Activated gamma-delta T cell treated with anti-CD3 and anti-CD28 coated beads, Interleukin-2, amount 50 U/mL, for 16 hours (primary cell): ENCODE data around the gene HIVEP2.
A peak's percentile ranks its signal among the peaks of the same experiment; 100 is the strongest.

Experiments used
- DNase-seq: peaks from one replicate; pipeline ENCODE4 v3.0.0-alpha.2; 2020; ENCODE audit warnings: low read depth

The HIVEP2 gene

DNA sequence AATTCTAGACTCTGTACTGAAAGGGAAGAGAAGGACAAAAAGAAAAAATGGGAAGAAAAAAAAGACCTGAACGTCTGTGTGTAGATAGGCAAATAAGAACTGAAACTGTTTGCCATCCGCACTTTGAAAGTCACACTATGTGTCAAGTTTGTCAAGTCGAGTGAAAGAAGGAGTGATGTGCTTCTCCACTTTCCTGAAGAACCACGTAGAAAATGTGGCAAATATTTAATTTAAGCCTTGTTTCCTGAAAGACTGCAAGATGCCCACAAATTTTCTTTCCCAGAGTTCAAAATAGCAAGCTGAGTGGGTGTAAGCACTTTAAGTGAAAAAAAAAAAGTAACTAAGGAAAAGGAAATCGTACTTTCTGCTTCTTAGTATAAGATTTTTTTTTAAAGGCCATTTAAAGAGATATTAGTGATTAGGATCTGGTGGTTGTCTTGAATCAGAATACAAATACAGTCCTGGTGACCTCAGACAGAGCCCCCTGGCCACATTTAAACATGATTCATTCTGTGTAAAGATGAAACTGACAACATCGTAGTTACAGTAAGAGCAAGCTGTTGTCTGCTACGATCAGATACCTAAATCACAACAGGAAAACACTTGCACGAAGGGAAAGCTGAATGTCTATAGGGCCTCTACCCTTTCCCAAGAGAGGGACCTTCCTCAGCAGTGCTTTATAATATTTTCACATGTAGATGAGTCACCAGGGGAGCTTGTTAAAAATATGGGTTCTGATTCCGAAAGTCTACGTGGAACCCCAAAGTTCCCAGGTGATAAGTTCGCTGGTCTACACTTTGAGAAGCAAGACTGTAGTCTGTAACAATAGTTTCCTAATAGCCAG, 102.3 kb downstream of the HIVEP2 start:
- DNase-seq, result peak; percentile 19

DNA sequence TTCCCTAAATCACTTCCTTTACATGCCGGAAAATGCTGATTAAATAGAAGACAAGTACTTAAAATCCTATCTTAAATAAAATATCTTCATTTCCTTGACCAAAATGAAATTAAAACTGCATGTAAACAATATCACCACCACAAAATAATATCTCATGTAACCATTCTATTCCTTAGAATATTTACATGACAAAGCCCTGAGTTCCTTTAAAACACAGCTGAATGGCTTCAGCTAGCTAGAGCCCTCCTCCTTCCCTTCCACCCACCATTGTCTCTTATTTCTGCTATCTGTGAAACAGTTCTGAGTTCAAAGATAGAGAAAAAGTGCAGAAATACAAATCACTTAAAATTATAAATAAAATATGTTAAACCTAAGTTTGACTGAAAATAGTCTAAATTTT, 103.1 kb downstream of the HIVEP2 start:
- DNase-seq, result no peak

DNA sequence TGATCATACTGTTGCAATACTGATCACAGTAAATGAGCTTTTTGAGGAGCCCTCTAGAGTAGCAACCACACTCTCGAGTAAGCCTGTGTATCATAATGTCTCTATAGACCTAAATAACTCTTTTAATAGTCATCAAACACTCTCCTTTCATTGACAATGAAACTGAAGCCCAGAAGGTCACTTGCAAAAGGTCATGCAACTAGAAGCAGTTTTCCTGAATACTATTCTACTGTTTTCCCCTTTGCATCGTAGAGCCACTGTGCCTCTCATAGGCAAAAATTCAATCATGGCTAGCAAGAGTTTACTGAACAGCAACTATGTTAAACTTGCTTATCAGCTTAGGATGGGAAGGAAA, 105.3 kb downstream of the HIVEP2 start:
- no peak for DNase-seq

DNA sequence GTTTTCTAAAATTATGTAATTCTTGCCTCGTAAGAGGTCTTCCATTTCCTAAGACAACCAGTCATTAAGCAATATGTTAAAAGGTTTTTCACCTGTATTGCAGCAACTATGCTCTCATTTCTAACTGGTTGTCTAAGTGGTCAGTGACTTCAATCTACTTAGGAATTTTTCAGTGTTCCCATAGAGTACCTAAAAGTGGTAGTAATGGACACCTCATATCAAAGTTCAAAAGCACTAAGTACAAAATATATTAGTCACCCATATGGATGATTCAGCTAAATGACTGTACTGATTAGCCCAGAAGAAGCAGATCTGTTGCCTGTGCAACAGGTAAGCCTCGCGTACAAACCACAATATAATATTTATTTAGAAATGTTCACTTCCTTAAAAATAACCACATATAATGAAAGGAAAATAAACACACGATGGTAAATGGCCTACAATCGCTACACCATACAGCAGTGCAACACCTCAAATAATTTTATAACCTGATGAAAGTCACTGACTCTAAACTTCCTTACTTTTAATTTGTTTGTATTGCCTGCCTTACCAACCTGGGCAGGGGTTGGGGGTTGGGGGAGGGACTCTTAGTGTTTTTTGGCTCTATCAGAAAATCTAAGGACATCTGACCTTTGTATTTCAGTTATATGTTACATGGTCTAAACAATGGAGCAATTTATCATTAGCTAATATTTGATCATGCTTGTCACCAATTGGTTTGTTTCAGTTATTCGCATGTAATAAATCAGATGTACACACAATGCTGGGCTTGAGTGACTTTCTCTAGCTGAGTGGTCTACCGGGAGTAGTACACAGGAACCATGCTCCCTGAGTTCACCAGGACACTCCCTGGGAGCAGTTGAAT, 105.9 kb downstream of the HIVEP2 start:
- DNase-seq, result no peak

DNA sequence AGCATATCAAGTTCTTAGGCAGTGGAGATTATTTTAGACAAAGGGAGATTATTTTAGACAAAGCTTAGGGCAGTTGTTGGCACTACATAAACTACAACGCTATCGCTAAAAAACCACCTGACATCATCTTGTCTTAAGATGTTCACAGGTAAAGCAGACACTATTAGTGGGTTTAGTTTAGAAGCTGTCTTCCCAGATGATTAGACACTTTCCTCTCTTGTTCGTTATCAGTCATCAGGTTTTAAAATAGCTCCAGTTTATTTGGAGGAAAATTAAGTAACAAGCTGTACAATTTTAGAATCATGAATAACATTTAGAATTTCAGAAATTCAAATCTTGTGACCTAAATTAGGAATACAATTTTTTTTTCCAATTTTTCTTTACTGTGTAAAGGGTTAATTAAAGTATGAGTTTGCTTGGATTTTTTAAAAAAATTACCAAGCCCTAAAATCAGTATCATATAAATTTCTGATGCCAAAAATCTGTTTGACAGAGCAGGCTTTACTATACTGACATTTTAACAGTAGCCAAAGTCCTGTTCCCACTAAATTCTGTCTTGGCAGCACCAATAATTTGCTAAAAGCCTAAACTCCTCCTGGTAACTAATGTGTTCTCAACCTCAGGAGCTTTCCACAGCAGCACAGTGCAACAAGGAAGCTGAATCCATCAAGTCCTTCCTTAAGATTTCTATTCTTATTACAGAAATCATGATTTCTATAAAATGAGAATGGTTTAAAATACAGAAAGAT, 109.0 kb downstream of the HIVEP2 start:
- no peak for DNase-seq

DNA sequence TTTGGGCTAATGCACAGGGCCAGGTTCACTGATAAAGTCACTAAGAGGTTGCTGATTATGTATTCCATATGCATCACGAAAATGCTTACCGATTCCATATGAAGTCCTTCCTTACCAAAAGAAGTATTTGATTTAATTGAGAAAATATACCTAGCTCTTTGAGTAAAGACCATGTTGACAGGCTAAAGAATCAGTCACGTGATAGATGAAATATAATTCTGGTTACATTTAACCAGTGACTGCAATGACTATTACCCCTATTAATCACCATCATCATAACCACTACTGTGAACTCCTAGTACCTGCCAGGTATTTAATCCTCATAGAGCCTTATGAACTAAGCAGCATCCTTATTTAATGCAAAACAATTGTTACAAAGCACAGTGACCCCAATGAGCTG, 110.1 kb downstream of the HIVEP2 start:
- no peak for DNase-seq

DNA sequence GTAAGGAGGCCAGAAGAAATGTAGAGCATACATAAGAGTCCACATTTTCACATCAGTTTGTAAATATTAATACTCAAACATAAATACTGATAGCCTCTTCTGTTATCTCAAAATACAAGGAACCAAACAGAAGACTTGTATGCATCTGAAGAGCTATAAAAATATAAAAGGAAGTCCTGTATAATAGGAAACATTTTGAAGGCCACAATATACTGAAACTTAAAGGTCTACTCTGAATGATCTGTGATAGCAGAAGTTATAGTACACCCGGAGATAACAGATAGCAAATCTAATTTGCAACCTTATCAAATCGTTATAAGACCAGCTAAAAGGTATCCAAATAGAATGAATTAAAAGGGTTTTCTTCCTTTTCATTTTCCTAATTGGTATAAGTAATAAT, 111.2 kb downstream of the HIVEP2 start:
- no peak for DNase-seq

DNA sequence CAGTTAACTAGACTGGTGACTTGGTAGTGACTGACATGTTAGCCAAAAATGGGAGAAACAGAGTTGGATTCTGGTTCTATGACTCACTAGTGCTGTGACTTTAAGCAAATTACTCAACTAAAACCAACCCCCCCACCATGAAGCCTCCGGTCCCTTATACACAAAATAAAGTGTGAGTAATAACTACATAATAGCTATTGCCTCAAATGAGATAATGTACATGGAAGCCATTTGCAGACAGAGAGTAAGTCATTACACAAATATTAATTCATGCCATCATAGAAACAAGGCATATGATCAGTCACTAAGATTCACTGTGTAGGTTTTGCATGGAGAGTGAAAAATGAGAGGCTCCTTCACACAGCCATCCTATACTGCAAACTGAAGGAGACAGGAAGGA, 111.9 kb downstream of the HIVEP2 start:
- no peak for DNase-seq

DNA sequence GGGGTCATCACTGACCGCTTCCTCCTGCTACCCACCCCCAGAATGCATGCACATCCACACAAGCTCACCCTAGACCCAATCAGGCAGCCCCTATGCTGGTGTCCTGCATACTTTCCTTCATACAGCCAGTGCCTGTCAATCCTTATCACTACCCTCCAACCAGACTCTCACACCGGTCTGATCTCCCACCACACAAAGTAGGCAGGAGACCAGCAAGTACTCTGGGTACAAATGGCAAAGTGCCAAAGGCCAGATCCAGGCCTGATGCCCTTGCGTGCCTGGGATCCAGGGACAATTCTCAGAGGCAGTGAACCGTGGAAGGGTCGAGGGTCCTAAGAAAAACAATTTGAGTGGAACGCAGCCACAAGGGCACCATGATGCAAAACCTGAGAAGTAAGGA, 114.2 kb downstream of the HIVEP2 start:
- DNase-seq, result no peak

DNA sequence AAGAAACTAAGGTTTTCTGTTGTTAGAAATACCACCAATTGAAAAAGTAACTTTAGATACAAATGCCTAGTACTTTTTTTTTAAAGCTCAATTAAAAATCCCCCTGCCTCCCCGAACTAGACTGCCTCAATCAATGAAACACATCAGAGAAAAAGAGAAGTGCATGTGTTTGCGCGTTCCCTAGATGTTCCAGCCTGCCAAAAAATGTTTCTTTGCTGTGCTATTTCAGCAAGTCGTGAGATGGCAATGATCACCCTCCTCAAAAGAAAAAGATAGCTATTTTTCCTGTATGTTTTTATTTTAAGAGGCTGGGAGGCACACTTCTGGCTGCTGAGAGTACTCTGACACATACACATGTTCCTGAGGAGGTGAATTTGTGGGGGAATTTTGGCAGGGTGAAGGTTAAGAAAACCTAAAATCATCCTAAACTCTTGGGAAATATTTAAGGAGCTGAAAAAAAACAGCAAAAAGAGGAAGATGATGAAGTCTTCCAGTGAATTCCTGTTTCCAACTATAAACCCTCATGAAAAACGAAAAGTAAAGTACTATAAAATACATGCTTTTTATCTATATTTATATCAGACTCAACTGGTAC, 114.8 kb downstream of the HIVEP2 start:
- DNase-seq, result no peak

DNA sequence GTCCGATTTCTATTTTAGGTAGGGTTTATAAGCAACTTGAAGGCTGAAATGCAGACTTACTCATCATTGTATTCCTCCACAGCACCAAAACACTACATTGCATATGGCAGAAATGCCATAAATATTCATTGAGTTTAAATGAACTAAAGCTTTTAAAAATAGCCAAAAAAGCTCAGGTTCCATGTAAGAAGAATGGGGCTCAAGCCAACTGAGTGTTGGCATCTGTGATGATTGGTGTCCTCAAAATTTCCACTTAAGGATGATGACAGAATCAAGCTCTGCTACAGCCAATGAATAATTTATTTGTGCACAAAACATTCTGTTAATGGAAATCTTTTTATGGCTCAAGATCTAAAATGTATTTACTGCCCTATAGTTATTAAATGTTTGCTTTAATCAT, 115.4 kb downstream of the HIVEP2 start:
- DNase-seq, result no peak

DNA sequence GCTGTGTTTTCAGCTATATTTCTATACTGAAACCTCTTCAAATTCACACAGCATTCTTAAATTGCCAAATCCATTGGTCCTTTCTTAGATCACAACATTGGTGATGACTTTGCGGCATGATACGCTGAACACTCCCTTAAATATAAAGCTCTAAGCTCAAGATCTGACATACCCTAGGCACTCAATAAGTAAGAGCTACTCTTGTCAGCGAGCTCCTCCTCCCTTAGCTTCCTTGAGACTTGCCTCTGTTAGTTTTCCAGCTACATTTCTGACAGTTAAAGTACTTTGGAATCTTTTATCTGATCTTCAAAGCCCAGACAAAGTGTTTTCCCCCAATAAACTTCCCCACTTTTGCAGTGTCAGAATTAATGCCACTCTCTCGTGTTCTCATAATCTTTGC, 117.0 kb downstream of the HIVEP2 start:
- DNase-seq, result no peak

DNA sequence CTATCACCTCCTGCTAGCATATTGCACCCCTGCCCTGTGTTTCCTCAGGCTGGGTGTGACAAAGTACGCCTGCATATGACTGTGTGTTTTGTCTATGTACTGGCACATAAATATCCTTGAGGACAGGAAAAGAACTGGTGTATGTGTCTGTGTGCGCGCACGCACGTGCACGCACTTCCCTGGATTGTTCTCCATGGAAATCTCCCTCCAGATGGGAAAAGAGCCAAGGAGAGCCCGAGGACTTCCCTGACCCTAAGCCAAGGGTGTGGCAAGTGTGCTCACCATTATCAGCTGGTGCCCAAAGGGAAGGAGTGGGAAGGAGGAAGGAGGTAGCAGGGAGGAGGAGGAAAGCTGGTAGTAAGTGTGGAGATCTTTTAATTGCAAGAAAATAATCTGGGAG, 117.6 kb downstream of the HIVEP2 start:
- no peak for DNase-seq

DNA sequence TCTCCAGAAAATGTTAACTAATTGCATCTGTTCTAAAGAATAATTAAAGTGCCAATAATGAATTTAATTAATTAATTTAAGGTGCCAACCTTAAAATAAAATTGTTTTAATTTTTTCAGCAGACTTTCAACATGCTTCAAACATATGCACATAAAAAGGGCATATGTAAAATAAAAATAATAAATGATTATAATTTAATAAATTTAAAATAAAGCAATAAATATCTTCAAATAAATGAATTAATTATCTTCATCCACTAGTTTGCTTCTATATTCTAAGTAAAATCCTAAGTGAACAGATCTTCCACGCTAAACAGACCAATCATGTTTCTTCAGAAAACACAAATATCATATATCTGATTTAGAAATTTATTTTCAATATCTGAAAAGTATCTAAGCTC, 119.2 kb downstream of the HIVEP2 start:
- DNase-seq, result no peak

DNA sequence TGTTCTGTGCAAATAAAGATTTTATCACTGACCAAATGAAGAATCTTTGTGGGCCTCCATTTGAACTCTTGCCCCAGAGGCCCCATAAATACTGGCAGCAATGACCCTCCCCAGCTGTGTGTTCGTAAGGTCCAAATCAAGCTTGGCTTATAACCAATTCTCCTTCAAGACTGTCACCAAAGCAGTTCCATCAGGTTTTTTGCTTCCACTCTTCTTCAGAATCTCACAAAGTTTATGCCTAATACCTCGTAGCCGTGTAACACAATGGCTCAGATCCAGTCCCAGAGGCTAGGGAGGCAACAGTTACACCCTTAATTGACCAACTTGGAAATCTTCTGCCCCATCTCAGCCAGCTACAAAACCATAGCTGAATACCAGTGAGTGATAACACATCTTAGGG, 120.5 kb downstream of the HIVEP2 start:
- no peak for DNase-seq

DNA sequence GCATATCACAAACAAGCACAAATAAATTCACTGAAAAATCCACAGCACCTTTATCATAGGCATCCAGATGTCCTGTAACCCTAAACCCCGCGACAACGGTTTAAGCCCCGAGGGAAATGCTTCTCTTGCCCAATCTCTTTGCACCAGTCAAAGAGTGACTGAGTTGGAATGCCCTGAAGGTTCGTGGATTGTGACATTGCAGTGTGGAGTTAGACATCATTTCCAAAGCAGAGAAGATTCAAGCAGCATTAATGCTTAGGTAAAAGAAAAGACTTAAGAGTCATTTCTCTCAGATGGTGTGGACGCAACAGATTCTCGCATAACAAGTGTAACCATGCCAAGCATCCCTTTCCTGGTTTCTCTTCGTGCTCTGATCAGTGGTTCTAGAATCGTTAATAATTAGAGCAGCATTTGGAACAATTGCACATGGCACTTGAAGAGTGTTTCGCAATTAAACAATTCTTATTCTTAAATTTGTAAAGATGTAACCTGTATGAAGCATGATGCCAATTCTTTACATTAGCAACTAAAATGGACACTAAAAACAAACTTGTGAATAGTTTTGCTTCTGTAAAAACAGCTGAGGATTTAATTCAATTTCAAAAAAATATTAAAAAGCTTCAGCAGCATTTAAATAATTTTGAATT, 121.6 kb downstream of the HIVEP2 start:
- DNase-seq, result no peak

DNA sequence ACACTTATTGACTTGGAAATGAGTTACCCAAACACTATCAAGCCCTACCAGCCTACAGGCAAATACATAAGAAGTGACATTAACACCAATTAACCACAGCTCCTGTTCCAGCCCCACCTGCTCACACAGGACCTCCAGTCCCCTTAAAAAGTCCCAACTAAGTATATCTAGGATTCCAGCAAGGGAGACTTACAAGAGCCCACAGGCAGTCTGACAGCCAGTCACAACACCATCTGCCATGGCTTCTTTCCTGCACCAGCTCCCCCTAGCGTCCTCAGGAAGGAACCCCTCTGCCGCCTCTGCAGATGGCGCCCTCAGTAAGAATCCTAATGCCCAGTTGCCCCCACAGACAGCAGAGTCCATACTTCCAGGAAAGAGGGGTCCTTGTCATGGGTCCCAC, 122.1 kb downstream of the HIVEP2 start:
- no peak for DNase-seq

DNA sequence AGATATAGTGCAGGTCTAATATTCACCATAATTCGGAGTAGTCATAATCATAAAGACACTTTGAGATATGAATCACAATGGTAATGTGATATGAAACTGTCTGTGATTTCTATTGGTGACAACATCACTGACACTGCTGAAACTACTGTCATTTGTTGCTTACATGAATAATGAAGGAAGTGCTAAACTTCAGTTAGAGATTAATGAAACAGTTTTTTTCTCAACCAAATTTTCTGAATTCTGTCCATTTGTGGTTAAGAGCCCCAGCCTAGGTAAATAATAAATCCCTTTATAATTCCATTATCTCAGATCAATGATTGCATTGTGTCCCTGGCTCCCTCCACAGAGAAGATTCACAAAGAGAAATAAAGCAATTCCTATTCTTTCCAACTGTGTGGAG, 122.6 kb downstream of the HIVEP2 start:
- DNase-seq, result no peak

DNA sequence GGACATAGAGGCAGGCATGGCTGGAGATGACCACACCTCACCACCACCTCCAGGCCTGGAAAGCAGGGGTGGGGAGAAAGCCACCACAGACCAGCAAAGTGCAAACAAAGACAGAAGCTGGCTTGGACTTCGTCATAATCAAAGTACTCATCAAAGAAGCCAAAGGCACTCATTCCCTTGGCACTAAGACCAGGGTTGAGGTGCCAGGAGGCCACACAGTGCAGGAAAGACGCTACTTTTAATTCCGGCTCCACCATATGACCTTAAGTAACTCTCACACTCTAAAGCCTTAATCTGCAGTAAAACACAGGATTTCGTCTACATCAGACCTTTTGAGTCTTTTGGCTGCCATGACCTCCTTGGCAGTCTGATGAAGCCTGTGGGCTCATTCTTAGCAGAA, 123.1 kb downstream of the HIVEP2 start:
- no peak for DNase-seq

DNA sequence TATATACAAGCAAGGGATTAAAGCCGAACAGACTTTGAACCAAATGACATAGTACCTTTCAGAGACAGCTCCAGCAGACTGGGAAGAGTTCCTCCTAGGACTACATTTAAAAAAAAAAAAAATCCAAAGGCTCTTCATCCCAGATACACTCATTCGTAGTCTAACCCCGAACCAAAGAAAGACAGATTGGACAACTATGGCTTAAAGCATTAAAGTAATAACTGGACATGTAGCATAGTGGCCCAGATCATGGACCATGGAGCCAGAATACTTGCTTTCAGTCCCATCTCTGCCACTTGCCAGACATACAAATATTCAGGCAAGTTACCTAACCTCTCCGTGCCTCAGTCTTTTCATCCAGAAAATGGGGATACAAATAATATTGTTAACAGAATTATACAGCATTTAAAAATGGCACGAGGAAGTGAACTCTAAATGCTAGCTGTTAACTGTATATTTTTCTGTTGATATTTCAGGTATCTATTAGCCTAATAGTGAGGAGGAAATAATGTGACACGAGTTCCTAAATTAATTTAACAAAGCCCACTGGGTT, 123.7 kb downstream of the HIVEP2 start:
- DNase-seq, result no peak

DNA sequence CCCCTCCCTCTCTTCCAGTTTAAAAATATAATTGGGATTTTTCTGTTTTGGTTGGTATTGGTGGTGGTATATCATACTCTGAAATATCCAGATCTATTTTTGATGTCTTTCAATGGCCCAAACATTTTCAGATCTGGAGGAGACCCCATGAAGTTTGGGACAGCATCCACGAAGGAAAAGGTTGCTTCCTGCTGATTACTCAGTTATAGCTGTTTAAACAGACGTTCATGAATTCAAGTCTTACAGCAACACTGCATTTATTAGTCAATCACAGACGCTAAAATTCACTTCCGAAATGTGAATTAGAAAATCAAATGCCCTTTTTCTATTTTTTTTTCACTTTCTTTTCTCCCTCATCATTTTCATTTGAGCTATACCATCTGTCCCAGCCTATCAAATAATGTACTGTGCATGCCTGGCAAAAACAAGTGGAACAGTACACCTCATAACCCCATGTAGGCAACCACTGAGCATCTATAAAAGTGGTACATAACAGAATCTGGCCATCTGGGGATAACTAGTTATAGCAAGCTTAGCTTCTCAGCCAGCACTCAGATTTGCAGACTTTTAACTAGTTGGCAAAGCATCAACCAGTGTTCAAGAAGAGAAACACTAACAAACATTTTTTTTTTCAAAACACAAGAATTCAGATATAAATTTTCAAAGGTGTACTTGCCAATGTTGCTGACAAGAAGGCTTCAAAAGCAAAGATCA, 124.5 kb downstream of the HIVEP2 start:
- no peak for DNase-seq
